Stimulated activated CD4-positive, alpha-beta T cell treated with anti-CD3 and anti-CD28 coated beads, Interleukin-15, amount 100 ng/mL, for 1 hour (primary cell): ENCODE results near the gene PTPRK.

Experiments
- DNase-seq, 2 donors: peaks; one replicate each; pipeline ENCODE4 v3.0.0-alpha.2; 2020; ENCODE audit warnings: low read depth in 1 of 2, low spot score in 1 of 2

Gene PTPRK

DNA sequence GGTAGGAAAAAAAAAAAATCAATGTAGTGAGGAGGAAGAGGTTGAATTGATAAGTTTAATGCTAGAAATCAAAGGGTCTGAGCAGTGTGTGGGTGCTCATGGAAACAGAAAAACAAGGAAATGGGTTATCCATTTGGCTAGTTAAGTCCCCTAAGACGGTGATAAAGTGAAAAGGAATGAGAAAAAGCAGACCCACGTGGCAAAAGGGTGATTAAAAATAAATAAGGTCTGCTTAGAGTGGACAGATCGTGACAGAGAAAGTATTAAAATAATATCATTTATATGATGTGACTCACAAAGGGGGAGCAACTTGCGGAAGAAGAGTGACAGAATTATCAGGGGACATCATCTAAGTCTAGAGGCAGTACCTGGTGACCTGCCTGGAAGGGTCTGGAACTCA lies 367.8 kb downstream of the PTPRK start:
- DNase-seq, result no peak

DNA sequence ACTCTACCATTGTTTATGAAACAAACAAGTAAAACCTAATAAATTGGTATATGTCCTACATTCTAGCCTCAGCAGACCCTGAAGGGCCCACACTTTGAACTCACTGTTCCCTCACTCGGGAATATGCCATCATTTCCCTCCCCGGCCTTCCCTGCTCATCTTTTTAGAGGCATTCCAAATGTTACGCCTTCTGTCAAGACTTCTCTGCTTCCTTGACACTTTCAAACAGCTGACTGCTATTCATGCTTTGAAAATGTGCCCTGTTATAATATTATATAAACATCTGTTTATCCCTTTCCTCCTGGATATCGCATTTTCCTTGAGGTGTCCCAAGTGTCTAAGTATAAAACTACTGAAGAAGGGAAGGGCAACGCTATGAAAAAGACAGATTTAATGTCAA lies 370.0 kb downstream of the PTPRK start:
- no peak for DNase-seq

DNA sequence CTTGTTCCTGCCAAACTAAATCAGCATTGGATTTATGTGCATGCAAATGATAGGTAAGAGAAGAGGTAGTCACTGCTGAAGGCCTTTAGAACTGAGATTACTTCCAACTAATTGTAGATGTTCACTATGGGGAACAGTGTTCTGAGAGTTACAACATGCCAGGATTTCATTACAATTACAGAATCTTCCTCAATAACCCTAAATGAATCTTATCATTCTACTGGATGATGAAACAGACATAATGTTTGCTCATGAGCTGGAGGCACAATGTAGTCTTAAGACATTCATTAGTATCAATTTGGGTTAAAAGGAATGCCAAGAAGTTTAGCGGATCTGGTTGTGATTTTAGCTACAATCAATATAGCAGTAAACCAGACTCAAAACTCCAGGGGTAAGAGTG lies 370.6 kb downstream of the PTPRK start:
- no peak for DNase-seq

DNA sequence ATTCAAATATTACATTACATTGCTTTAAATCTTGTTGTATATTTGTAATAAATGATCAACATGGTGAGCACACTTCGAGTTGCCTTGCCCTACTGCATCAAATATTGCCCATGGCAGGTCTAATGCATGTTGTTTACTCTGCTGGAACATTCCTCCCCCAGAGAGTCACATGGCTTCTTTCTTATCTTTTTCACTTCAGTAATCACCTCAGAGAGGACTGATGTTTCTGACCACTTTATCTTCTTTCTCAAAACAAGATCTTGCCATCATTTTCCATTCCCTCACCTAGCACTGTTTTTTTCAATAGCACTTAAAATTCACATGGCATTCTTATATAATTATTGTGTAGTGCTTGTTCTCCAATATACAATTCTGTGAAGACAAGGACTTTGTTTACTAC lies 376.1 kb downstream of the PTPRK start:
- DNase-seq, result no peak

DNA sequence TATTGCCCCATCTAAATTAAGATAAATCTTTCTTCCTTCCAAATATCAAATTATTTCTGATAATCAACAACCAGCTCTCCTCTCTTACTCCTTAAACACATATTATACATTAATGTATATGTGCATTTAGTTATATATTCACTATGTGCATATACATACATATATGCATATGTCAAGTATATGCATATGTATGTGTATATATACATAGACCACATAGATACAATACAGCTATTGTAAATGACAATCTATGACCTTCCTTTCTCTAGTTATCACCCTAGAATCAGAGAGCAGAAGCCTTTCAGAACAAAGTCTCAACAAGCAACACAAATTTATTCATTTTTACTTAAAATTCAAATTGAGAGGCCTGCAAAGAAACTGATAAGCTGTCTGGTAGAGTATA lies 378.5 kb downstream of the PTPRK start:
- DNase-seq, result no peak

DNA sequence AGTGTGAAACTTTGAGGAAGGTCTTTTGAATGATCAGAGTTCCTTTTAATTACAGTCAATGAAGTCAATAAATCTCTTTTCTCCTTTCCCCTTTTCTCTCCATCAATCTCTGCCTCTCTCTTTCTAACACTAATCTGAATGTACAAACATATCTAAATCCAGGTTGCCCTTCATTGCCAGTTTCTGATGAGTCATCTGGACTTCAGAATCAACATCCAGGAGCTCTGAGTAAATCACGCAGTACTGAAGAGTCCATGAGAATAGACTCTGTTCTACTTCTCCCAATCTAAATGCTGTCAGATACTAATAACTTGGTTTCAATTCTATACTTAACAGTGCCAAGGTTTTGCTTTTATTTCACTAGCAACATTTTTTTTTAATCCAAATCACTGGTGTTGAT lies 380.9 kb downstream of the PTPRK start:
- no peak for DNase-seq

DNA sequence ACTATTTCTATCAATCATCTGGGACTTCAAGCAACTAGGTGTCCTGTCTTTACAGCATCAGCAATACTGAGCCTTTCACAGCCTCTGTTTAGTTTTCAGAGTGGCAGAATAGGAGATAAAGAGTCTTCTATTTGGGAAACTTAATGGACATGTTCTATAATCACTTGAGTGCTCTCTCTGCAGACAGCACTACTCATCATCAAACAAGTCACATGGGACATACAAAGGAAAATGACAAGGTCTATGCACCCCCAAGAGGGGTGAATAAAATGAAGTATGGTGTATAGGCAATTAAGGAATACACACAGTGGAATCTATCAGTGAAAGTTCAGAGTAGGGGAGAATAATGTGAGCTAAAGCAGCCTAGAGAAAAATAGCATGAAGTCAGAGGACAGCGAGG lies 381.7 kb downstream of the PTPRK start:
- no peak for DNase-seq

DNA sequence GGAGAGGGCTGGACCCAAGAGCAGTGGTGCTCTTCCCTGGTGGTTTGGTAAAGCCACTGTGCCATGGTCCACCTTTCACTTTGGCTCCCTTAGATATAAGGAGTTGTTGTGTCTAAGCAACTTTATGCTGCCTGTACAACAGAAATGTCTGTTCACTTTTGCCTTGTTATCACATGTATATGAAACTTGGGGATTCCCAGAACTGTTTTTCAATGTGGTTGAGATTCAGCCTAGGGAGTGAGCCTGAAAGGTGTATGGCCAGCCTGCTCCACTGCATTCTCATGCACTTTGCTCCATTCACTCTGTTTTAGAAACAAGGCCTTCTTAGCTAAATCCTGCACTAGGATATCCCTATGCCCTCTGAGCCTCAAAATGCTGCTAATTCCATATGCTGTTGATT lies 385.1 kb downstream of the PTPRK start:
- no peak for DNase-seq

DNA sequence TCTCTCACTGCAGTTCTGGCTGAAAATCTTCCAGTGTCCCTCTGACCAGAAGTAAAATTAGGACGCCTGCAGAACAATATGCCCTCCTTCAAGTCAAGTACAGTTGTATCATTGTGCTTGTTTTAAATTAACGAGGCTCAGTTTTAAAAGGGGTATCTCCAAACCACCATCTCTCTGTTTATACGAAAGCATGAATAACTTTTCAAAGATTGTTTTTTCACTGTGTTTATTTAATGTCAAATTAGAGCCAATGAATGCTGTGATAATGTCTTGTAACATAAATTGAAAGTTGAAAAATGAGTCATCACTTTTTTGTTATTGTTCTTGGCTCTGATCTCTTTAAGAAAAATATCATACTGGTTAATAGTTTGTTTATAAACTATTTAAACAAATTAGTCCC lies 388.8 kb downstream of the PTPRK start:
- no peak for DNase-seq

DNA sequence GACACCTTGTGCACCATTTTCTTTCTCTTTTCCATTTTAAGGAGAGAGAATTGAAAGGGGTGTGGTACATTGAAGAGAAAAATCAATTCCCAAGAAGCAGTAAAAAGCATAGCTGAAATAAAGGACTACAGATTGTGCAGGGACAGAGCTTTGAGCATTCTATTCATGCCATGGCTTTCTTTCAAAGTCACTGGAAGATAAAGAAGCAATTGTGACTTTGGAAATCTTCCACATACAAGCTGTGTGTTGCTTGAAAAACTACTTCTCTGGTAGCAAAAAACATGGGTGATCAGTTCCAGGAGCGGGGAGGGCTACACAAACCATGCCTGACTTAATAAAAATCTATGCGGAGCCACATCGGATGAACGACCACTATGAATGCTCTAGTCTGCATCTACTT lies 389.4 kb downstream of the PTPRK start:
- DNase-seq, result no peak

- no peak for DNase-seq
Measured at GRCh38 chr6:128129679-128130078, 390.7 kb downstream of the PTPRK start.

- no peak for DNase-seq
Measured at GRCh38 chr6:128127650-128128049, 392.7 kb downstream of the PTPRK start.

DNA sequence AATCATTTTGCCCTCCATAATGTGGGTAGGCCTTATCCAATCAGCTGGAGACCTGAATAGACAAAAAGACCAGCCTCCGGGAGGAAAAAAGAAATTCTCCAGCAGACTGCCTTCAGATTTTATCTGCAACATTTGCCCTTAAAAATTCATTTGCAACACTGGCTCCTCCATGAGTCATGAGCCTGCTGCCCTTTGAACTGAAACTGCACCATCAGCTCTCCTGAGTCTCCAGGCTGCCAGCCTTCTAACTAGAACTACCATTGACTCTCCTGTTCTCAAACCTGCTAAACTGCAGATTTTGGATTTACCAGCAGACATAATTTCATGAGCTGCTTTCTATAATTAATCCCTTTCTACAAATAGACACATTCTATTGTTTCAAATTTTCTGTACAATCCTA lies 395.7 kb downstream of the PTPRK start:
- no peak for DNase-seq

- DNase-seq, result no peak
Measured at GRCh38 chr6:128121610-128122009, 398.8 kb downstream of the PTPRK start.

GRCh38 chr6:128121190-128121589 lies 399.2 kb downstream of the PTPRK start:
- no peak for DNase-seq

DNA sequence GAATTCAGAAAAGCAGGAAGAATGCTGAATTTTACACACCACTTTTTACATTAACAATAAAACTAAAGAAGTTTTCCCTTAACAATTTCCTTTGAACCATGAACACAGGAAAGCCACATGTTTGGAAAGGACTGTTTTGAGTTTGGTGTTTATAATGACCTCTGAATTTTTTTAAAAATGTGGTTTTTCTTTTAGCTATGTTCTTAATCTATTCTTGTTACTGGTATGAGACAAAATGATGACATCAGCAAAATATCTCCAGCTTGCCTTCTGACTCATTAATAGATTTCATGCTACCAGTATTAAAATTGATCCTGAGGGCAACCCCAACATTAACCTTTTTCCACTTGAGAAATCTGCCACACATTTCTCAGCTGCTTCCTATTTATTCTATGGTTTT lies 402.0 kb downstream of the PTPRK start:
- no peak for DNase-seq

DNA sequence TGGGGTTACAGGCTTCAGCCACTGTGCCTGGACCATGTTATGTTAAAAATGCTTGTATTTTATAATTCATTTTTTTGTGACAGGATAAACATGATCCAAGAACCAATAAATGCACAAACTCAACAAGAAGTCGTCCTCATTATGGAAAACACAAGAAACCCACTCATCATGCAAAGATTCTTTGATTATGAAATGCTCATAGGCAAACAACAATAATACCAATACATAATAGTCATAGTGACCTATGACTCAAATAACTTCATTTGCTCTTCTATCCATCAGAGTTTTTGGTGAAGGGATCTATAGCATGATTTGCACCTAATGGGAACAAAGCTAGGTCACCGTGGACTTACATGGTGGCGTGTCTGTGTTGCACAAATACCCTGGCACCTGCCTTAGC lies 402.5 kb downstream of the PTPRK start:
- DNase-seq, result no peak

GRCh38 chr6:128114164-128114563 lies 406.2 kb downstream of the PTPRK start:
- DNase-seq, result no peak

GRCh38 chr6:128112494-128112893 lies 407.9 kb downstream of the PTPRK start:
- no peak for DNase-seq

- DNase-seq, result no peak
Measured at GRCh38 chr6:128111096-128111495, 409.3 kb downstream of the PTPRK start.

DNA sequence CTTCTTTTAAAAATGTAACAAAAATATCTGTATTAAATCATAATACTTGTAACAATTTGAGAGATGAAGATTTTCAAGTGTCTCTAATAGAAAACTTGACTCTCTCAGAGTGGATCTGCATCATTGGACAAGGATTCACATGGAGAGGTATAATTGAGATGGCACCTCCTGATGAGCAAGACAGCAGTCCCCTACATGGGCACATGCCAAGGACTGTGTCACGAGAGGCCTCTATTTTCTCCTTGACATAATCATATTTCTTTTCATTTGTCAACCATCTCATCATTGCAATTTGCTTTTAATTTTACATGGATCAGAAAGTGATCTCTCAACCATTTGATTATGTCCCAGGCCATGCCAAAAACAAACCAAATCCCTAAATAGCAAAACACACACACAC lies 412.7 kb downstream of the PTPRK start:
- DNase-seq, result no peak

- DNase-seq, result no peak
Measured at GRCh38 chr6:128099571-128100197, 420.7 kb downstream of the PTPRK start.

- no peak for DNase-seq
Measured at GRCh38 chr6:128098000-128098581, 422.3 kb downstream of the PTPRK start.
